ENCODE results near the gene MYO1B.

DNA sequence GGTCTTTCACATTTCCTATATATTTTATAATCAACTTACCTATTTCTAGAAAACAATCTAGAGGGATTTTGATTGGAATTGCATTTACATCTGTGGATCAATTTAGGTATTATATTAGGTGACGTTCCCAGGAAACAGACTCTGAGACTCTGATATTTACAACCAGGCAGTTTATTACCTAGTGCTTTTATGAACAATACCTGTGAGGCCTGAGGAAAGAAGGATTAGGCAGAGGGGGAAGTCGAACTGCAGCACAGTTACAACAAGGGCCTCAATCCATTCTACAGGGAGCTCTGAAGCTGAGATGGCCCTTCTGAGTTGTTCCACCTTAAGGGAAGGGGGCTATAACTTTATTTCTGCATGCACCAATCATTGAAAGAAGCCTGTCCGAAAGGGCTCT lies 206.9 kb downstream of the MYO1B start:
- TF ChIP-seq POLR2AphosphoS5 (IDR thresholded peaks at IDR 0.05; ENCODE audit: low read depth, low read length) (no peak), POLR2A (IDR thresholded peaks at IDR 0.05; ENCODE audit: low read depth, low read length) (no peak)

Data from GM12892 (cell line).